IPS-18a (cell line): ENCODE data around the gene HDAC10.

Experiments used
- H3K27ac ChIP-seq: one replicate; pipeline ENCODE4 v1.5.1; 2013; ENCODE audit warnings: low read length
- H3K27me3 ChIP-seq: one replicate; pipeline ENCODE4 v1.6.1; 2013; ENCODE audit warnings: mild to moderate bottlenecking, low read length; ENCODE audit not compliant: control insufficient read depth, insufficient read depth
- H3K36me3 ChIP-seq: one replicate; pipeline ENCODE4 v1.6.1; 2013; ENCODE audit warnings: low read depth, low read length; ENCODE audit not compliant: control insufficient read depth
- H3K4me1 ChIP-seq: one replicate; pipeline ENCODE4 v1.6.1; 2013; ENCODE audit warnings: low read depth, low read length; ENCODE audit not compliant: control insufficient read depth
- H3K4me3 ChIP-seq: one replicate; pipeline ENCODE4 v1.5.1; 2013; ENCODE audit warnings: low read length
- H3K9ac ChIP-seq: one replicate; pipeline ENCODE4 v1.6.1; 2013; ENCODE audit warnings: mild to moderate bottlenecking, low read length, moderate library complexity
- H3K9me3 ChIP-seq: one replicate; pipeline ENCODE4 v1.6.1; 2013; ENCODE audit warnings: low read depth, low read length; ENCODE audit not compliant: control insufficient read depth

Gene HDAC10

GRCh38 chr22:50281957-50282356 lies 30.9 kb upstream of the HDAC10 start:
- H3K9ac ChIP-seq: no peak overlapping the region
- H3K4me3 ChIP-seq: no peak overlapping the region
- H3K4me1 ChIP-seq: no peaks in the 10 kb centered on the region
- H3K27me3 ChIP-seq: no peaks in the 10 kb centered on the region
- peaks cover 35% of the 10 kb centered on the region for H3K36me3 ChIP-seq
- H3K9me3 ChIP-seq: no peaks in the 10 kb centered on the region
- no peak overlapping the region for H3K27ac ChIP-seq

- Histone ChIP-seq H3K9ac (no peak overlapping the region), H3K36me3 (peaks cover 39% of the 10 kb centered on the region), H3K27me3 (no peaks in the 10 kb centered on the region), H3K27ac (no peak overlapping the region), H3K4me3 (no peak overlapping the region), H3K9me3 (no peaks in the 10 kb centered on the region), H3K4me1 (no peaks in the 10 kb centered on the region)
Measured at GRCh38 chr22:50281384-50281760, 30.3 kb upstream of the HDAC10 start.

- Histone ChIP-seq H3K9me3 (no peaks in the 10 kb centered on the region), H3K4me1 (no peaks in the 10 kb centered on the region), H3K36me3 (peaks cover 36% of the 10 kb centered on the region), H3K27ac (no peak overlapping the region), H3K27me3 (no peaks in the 10 kb centered on the region), H3K9ac (no peak overlapping the region), H3K4me3 (no peak overlapping the region)
Measured at GRCh38 chr22:50280708-50281383, 29.8 kb upstream of the HDAC10 start.

GRCh38 chr22:50280022-50280707 lies 29.1 kb upstream of the HDAC10 start:
- Histone ChIP-seq H3K27me3 (no peaks in the 10 kb centered on the region), H3K9ac (no peak overlapping the region), H3K4me3 (no peak overlapping the region), H3K4me1 (no peaks in the 10 kb centered on the region), H3K36me3 (peaks cover 37% of the 10 kb centered on the region), H3K27ac (no peak overlapping the region), H3K9me3 (no peaks in the 10 kb centered on the region)

GRCh38 chr22:50278956-50279619 lies 28.0 kb upstream of the HDAC10 start:
- no peaks in the 10 kb centered on the region for H3K4me1 ChIP-seq
- H3K27ac ChIP-seq: no peak overlapping the region
- H3K9me3 ChIP-seq: no peaks in the 10 kb centered on the region
- no peak overlapping the region for H3K4me3 ChIP-seq
- H3K36me3 ChIP-seq: peaks cover 39% of the 10 kb centered on the region
- no peak overlapping the region for H3K9ac ChIP-seq
- no peaks in the 10 kb centered on the region for H3K27me3 ChIP-seq

- no peaks in the 10 kb centered on the region for H3K9me3 ChIP-seq
- H3K4me1 ChIP-seq: no peaks in the 10 kb centered on the region
- no peak overlapping the region for H3K4me3 ChIP-seq
- H3K36me3 ChIP-seq: peaks cover 39% of the 10 kb centered on the region
- no peak overlapping the region for H3K27ac ChIP-seq
- no peaks in the 10 kb centered on the region for H3K27me3 ChIP-seq
- no peak overlapping the region for H3K9ac ChIP-seq
Measured at GRCh38 chr22:50278461-50278860, 27.4 kb upstream of the HDAC10 start.

- H3K27me3 ChIP-seq: peaks cover 2% of the 10 kb centered on the region
- H3K9ac ChIP-seq: no peak overlapping the region
- no peak overlapping the region for H3K27ac ChIP-seq
- H3K36me3 ChIP-seq: peaks cover 39% of the 10 kb centered on the region
- no peaks in the 10 kb centered on the region for H3K4me1 ChIP-seq
- no peaks in the 10 kb centered on the region for H3K9me3 ChIP-seq
- H3K4me3 ChIP-seq: no peak overlapping the region
Measured at GRCh38 chr22:50277761-50278160, 26.7 kb upstream of the HDAC10 start.

GRCh38 chr22:50276143-50276542 lies 25.1 kb upstream of the HDAC10 start:
- Histone ChIP-seq H3K36me3 (peaks cover 30% of the 10 kb centered on the region), H3K4me3 (no peak overlapping the region), H3K27me3 (peaks cover 14% of the 10 kb centered on the region), H3K9me3 (no peaks in the 10 kb centered on the region), H3K9ac (no peak overlapping the region), H3K4me1 (peaks cover 8% of the 10 kb centered on the region), H3K27ac (no peak overlapping the region)

GRCh38 chr22:50275181-50276055 lies 24.4 kb upstream of the HDAC10 start:
- peaks cover 26% of the 10 kb centered on the region for H3K36me3 ChIP-seq
- H3K27ac ChIP-seq: no peak overlapping the region
- no peak overlapping the region for H3K9ac ChIP-seq

GRCh38 chr22:50274771-50275170 lies 23.7 kb upstream of the HDAC10 start:
- Histone ChIP-seq H3K9me3 (no peaks in the 10 kb centered on the region), H3K9ac (no peak overlapping the region), H3K27me3 (peaks cover 26% of the 10 kb centered on the region), H3K36me3 (peaks cover 26% of the 10 kb centered on the region), H3K4me3 (no peak overlapping the region), H3K4me1 (peaks cover 8% of the 10 kb centered on the region), H3K27ac (no peak overlapping the region)

More at GRCh38 chr22:50275181-50276055, 24.4 kb upstream of the HDAC10 start:
- Histone ChIP-seq H3K27me3 (peaks cover 21% of the 10 kb centered on the region), H3K4me1 (peaks cover 8% of the 10 kb centered on the region), H3K4me3 (no peak overlapping the region), H3K9me3 (no peaks in the 10 kb centered on the region)

- Histone ChIP-seq H3K27ac (no peak overlapping the region), H3K36me3 (peaks cover 21% of the 10 kb centered on the region), H3K4me1 (peaks cover 8% of the 10 kb centered on the region), H3K4me3 (no peak overlapping the region), H3K27me3 (peaks cover 30% of the 10 kb centered on the region), H3K9me3 (no peaks in the 10 kb centered on the region), H3K9ac (no peak overlapping the region)
Measured at GRCh38 chr22:50274311-50274710, 23.2 kb upstream of the HDAC10 start.
